Naive B cell (primary cell): ENCODE measurements around the gene MAP4K4. TPM values are rescaled to one million over a fixed set of nuclear protein-coding genes. Genes with fewer than 3 reads are reported as not detected.

ENCODE experiments used
- ATAC-seq, 2 donors: fragments of 150-1000 bp; cut with Tn5 transposase; 2 replicates each; pipeline ENCODE4 v1.10.0; 2021; ENCODE audit warnings: low read depth in 2 of 2, mild to moderate bottlenecking in 2 of 2, moderate library complexity in 2 of 2
- DNase-seq: peaks from one replicate; pipeline ENCODE4 v3.0.0; 2022
- H3K27ac Mint-ChIP-seq, 6 donors: one replicate each; pipeline ENCODE4 v1.8.0; 2020 to 2022; ENCODE audit warnings: mild to moderate bottlenecking in 6 of 6, mixed read lengths in 6 of 6, moderate library complexity in 5 of 6, inconsistent platforms in 2 of 6
- H3K27me3 Mint-ChIP-seq, 3 donors: one replicate each; pipeline ENCODE4 v1.8.0; 2021 to 2022; ENCODE audit warnings: mixed read lengths in 3 of 3, mild to moderate bottlenecking in 1 of 3
- H3K36me3 Mint-ChIP-seq, 2 donors: one replicate each; pipeline ENCODE4 v1.8.0; 2020 to 2022; ENCODE audit warnings: mixed read lengths in 2 of 2, inconsistent platforms in 1 of 2, mild to moderate bottlenecking in 1 of 2
- H3K4me1 Mint-ChIP-seq, 3 donors: one replicate each; pipeline ENCODE4 v1.8.0; 2020 to 2022; ENCODE audit warnings: mixed read lengths in 3 of 3, inconsistent platforms in 1 of 3, mild to moderate bottlenecking in 1 of 3, moderate library complexity in 1 of 3
- H3K4me3 Mint-ChIP-seq, 8 donors: one replicate each; pipeline ENCODE4 v1.8.0; 2020 to 2022; ENCODE audit warnings: mild to moderate bottlenecking in 8 of 8, mixed read lengths in 8 of 8, moderate library complexity in 8 of 8, inconsistent platforms in 2 of 8
- H3K9me3 Mint-ChIP-seq, 7 donors: one replicate each; pipeline ENCODE4 v1.8.0; 2020 to 2022; ENCODE audit warnings: mixed read lengths in 7 of 7, mild to moderate bottlenecking in 5 of 7, inconsistent platforms in 2 of 7, moderate library complexity in 1 of 7
- polyA plus RNA-seq, 6 donors: library from polyadenylated mRNA; unstranded; fragments of 300-500 nt; fragmentation: Illumina TruSeq; gene quantifications; one replicate each; pipeline ENCODE4 v1.2.3, GENCODE V29; 2021; ENCODE audit warnings: low read depth in 6 of 6

MAP4K4 gene
- polyA plus RNA-seq, 6 donors from 2014 or later, result 11.8 to 36.0 (median 20.3) TPM

- Mint-ChIP-seq H3K9me3 (no peaks in the 10 kb centered on the region), H3K27me3 (no peaks in the 10 kb centered on the region), H3K27ac (peak overlapping the region in 4 of 6 donors; percentile 29 to 74 (median 50)), H3K4me1 (peaks cover 51 to 63% (median 62%) of the 10 kb centered on the region in 3 donors), H3K36me3 (peaks cover 15 to 17% of the 10 kb centered on the region in 2 donors), H3K4me3 (peak overlapping the region in 4 of 8 donors; percentile 25 to 37 (median 27))
- ATAC-seq, result no peak
- no peak for DNase-seq
Measured at GRCh38 chr2:101827246-101827645, 129.7 kb downstream of the MAP4K4 start.

GRCh38 chr2:101828257-101828656, 130.8 kb downstream of the MAP4K4 start:
- DNase-seq (no peak), ATAC-seq (no peak)
- peak overlapping the region in 1 of 8 donors; percentile 77 for H3K4me3 Mint-ChIP-seq
- H3K27ac Mint-ChIP-seq, result peak overlapping the region; percentile 7 to 90 (median 74)
- peaks cover 15 to 17% of the 10 kb centered on the region in 2 donors for H3K36me3 Mint-ChIP-seq
- H3K4me1 Mint-ChIP-seq, result peaks cover 42 to 53% (median 53%) of the 10 kb centered on the region in 3 donors
- no peaks in the 10 kb centered on the region for H3K27me3 Mint-ChIP-seq
- no peaks in the 10 kb centered on the region for H3K9me3 Mint-ChIP-seq

- Mint-ChIP-seq H3K27me3 (no peaks in the 10 kb centered on the region), H3K27ac (peak overlapping the region; percentile 49 to 90 (median 76)), H3K4me3 (peak overlapping the region in 1 of 8 donors; percentile 40), H3K9me3 (no peaks in the 10 kb centered on the region), H3K4me1 (peaks cover 37 to 48% (median 47%) of the 10 kb centered on the region in 3 donors), H3K36me3 (peaks cover 15 to 17% of the 10 kb centered on the region in 2 donors)
- DNase-seq (no peak), ATAC-seq (no peak)
Measured at GRCh38 chr2:101828673-101829334, 131.3 kb downstream of the MAP4K4 start.

GRCh38 chr2:101829429-101829828, 131.9 kb downstream of the MAP4K4 start:
- Mint-ChIP-seq H3K27me3 (no peaks in the 10 kb centered on the region), H3K36me3 (peaks cover 17 to 18% of the 10 kb centered on the region in 2 donors), H3K9me3 (no peaks in the 10 kb centered on the region), H3K4me1 (peaks cover 37 to 48% (median 47%) of the 10 kb centered on the region in 3 donors), H3K27ac (peak overlapping the region; percentile 49 to 91 (median 79)), H3K4me3 (peak overlapping the region in 1 of 8 donors; percentile 47)
- no peak for DNase-seq
- ATAC-seq, result no peak

GRCh38 chr2:101830146-101830545, 132.6 kb downstream of the MAP4K4 start:
- H3K9me3 Mint-ChIP-seq, result no peaks in the 10 kb centered on the region
- ATAC-seq (no peak), DNase-seq (no peak)
- H3K36me3 Mint-ChIP-seq, result peaks cover 17 to 24% of the 10 kb centered on the region in 2 donors
- H3K4me3 Mint-ChIP-seq, result no peak overlapping the region
- peak overlapping the region in 5 of 6 donors; percentile 55 to 91 (median 75) for H3K27ac Mint-ChIP-seq
- peaks cover 37 to 48% (median 47%) of the 10 kb centered on the region in 3 donors for H3K4me1 Mint-ChIP-seq
- H3K27me3 Mint-ChIP-seq, result no peaks in the 10 kb centered on the region

GRCh38 chr2:101830555-101830954, 133.0 kb downstream of the MAP4K4 start:
- Mint-ChIP-seq H3K36me3 (peaks cover 19 to 26% of the 10 kb centered on the region in 2 donors), H3K9me3 (no peaks in the 10 kb centered on the region), H3K4me1 (peaks cover 37 to 48% (median 47%) of the 10 kb centered on the region in 3 donors), H3K27me3 (no peaks in the 10 kb centered on the region), H3K4me3 (no peak overlapping the region), H3K27ac (peak overlapping the region in 4 of 6 donors; percentile 55 to 86 (median 72))
- DNase-seq (no peak), ATAC-seq (peak in 1 of 2 donors; percentile 24)

- Mint-ChIP-seq H3K4me3 (no peak overlapping the region), H3K36me3 (peaks cover 25 to 30% of the 10 kb centered on the region in 2 donors), H3K27me3 (no peaks in the 10 kb centered on the region), H3K27ac (peak overlapping the region in 5 of 6 donors; percentile 7 to 90 (median 75)), H3K4me1 (peaks cover 37 to 47% (median 46%) of the 10 kb centered on the region in 3 donors), H3K9me3 (no peaks in the 10 kb centered on the region)
- ATAC-seq (peak; percentile 87 to 89), DNase-seq (peak; percentile 52)
Measured at GRCh38 chr2:101831351-101831865, 133.9 kb downstream of the MAP4K4 start.

GRCh38 chr2:101832114-101832513, 134.6 kb downstream of the MAP4K4 start:
- Mint-ChIP-seq H3K27me3 (no peaks in the 10 kb centered on the region), H3K36me3 (peaks cover 26 to 28% of the 10 kb centered on the region in 2 donors)

GRCh38 chr2:101833890-101834523, 136.5 kb downstream of the MAP4K4 start:
- H3K27me3 Mint-ChIP-seq, result no peaks in the 10 kb centered on the region
- H3K27ac Mint-ChIP-seq, result peak overlapping the region in 2 of 6 donors; percentile 17 to 43
- peaks cover 21 to 40% (median 30%) of the 10 kb centered on the region in 3 donors for H3K4me1 Mint-ChIP-seq
- H3K4me3 Mint-ChIP-seq, result no peak overlapping the region
- no peaks in the 10 kb centered on the region for H3K9me3 Mint-ChIP-seq
- H3K36me3 Mint-ChIP-seq, result peaks cover 26 to 43% of the 10 kb centered on the region in 2 donors
- DNase-seq, result no peak
- ATAC-seq, result no peak

More at GRCh38 chr2:101832114-101832513, 134.6 kb downstream of the MAP4K4 start:
- DNase-seq (no peak), ATAC-seq (no peak)
- Mint-ChIP-seq H3K9me3 (no peaks in the 10 kb centered on the region), H3K4me3 (no peak overlapping the region), H3K27ac (no peak overlapping the region), H3K4me1 (peaks cover 39 to 46% (median 39%) of the 10 kb centered on the region in 3 donors)

- no peaks in the 10 kb centered on the region for H3K9me3 Mint-ChIP-seq
- H3K27ac Mint-ChIP-seq, result peak overlapping the region in 3 of 6 donors; percentile 39 to 78 (median 43)
- peaks cover 37 to 51% of the 10 kb centered on the region in 2 donors for H3K36me3 Mint-ChIP-seq
- H3K4me1 Mint-ChIP-seq, result peaks cover 5 to 28% (median 14%) of the 10 kb centered on the region in 3 donors
- no peak overlapping the region for H3K4me3 Mint-ChIP-seq
- no peak for DNase-seq
- no peak for ATAC-seq
- H3K27me3 Mint-ChIP-seq, result no peaks in the 10 kb centered on the region
Measured at GRCh38 chr2:101837354-101837753, 139.8 kb downstream of the MAP4K4 start.

- no peak for ATAC-seq
- Mint-ChIP-seq H3K9me3 (no peaks in the 10 kb centered on the region), H3K27ac (peak overlapping the region in 5 of 6 donors; percentile 33 to 90 (median 80)), H3K27me3 (no peaks in the 10 kb centered on the region), H3K4me1 (peaks cover 7 to 35% (median 20%) of the 10 kb centered on the region in 3 donors), H3K4me3 (no peak overlapping the region), H3K36me3 (peaks cover 39 to 66% of the 10 kb centered on the region in 2 donors)
- no peak for DNase-seq
Measured at GRCh38 chr2:101841679-101842327, 144.3 kb downstream of the MAP4K4 start.

GRCh38 chr2:101842471-101842870, 145.0 kb downstream of the MAP4K4 start:
- Mint-ChIP-seq H3K27ac (peak overlapping the region in 4 of 6 donors; percentile 42 to 90 (median 83)), H3K4me3 (no peak overlapping the region), H3K9me3 (no peaks in the 10 kb centered on the region), H3K27me3 (no peaks in the 10 kb centered on the region), H3K4me1 (peaks cover 7 to 28% (median 14%) of the 10 kb centered on the region in 3 donors), H3K36me3 (peaks cover 39 to 59% of the 10 kb centered on the region in 2 donors)
- DNase-seq, result no peak
- ATAC-seq, result no peak

GRCh38 chr2:101843048-101843447, 145.5 kb downstream of the MAP4K4 start:
- Mint-ChIP-seq H3K27me3 (no peaks in the 10 kb centered on the region), H3K4me1 (peaks cover 7 to 24% (median 14%) of the 10 kb centered on the region in 3 donors), H3K27ac (peak overlapping the region in 3 of 6 donors; percentile 42 to 90 (median 80)), H3K4me3 (no peak overlapping the region), H3K36me3 (peaks cover 39 to 53% of the 10 kb centered on the region in 2 donors), H3K9me3 (no peaks in the 10 kb centered on the region)
- ATAC-seq (no peak), DNase-seq (no peak)
